Measurements from ENCODE around the gene AFG3L2. TPM values are rescaled to one million over a fixed set of nuclear protein-coding genes. Genes with fewer than 3 reads are reported as not detected.

Gene AFG3L2
- total and polyA plus RNA-seq, 2 of the 13 experiments (the other 11 are each of a cell fraction or from before 2014, with no cell fraction given) = 28.6 to 86.9 TPM

DNA sequence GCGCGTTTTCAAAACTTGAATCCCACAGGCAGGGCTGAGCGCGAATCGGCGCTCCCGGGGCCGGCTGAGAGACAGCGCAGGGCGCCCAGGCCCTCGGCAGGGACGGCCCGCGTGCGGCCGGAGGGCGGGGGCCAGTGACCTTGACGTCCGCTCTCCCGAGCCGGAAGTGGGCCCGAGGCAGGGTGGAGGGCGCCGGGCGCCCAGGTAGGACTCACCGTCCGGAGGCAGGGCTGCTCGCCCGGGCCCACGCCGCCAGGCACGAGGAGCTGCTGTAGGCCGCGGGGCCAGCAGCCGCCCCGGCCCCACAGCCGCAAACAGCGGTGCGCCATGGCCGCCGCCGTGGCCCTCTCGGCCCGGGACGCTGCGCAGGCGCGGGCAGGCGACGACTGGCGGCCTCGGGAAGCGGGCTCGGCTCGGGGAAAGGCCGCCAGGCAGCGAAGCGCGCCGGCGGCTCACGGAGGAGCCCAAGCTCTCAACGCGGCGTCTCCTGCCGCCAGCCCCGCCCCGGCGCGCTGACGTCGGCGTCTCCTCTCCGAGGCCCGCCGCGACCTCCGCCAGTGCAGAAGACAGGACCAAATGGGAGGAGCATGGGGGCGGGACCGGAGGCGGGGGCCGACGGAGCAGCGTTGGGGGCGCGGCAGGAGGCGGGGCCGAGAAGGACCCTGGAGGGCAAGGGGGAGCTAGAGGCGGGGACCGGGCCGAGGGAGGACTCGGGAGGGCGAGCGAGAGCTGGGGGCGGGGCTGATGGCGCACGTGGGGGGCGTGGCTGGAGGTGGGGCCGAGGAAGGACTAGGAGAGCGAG, at the start of gene AFG3L2 (continued):
- TF ChIP-seq ZNF891 (CRISPR knock-in tag; IDR thresholded peaks at IDR 0.05) (no peak; the same call in 1 of the 2 replicates), CENPX (CRISPR knock-in tag; IDR thresholded peaks at IDR 0.05) (no peak), PAWR (CRISPR knock-in tag; IDR thresholded peaks at IDR 0.05; ENCODE audit: borderline replicate concordance) (no peak), MYNN (CRISPR knock-in tag; IDR thresholded peaks at IDR 0.05; ENCODE audit: low read depth) (no peak), PAX8 (CRISPR knock-in tag; IDR thresholded peaks at IDR 0.05; ENCODE audit: borderline replicate concordance) (0 out of 2 replicates have a peak, but pooled peaks have one; percentile 57), RBFOX2 (IDR thresholded peaks at IDR 0.05; ENCODE audit: low read depth, low read length) (peak; percentile 97), ZNF746 (CRISPR knock-in tag; IDR thresholded peaks at IDR 0.05) (peak; percentile 64; the same call in 1 of the 2 replicates), GPBP1L1 (CRISPR knock-in tag; IDR thresholded peaks at IDR 0.05) (no peak), HDAC6 (IDR thresholded peaks at IDR 0.05; ENCODE audit: low read depth, low read length) (no peak), ZNF557 (CRISPR knock-in tag; IDR thresholded peaks at IDR 0.05) (no peak), SATB2 (CRISPR knock-in tag; IDR thresholded peaks at IDR 0.05) (no peak), ZSCAN5A (CRISPR knock-in tag; IDR thresholded peaks at IDR 0.05; ENCODE audit: borderline replicate concordance) (no peak), ZBTB1 (CRISPR knock-in tag; IDR thresholded peaks at IDR 0.05; ENCODE audit: borderline replicate concordance) (no peak), STAT5B (CRISPR knock-in tag; IDR thresholded peaks at IDR 0.05) (no peak), ZNF619 (CRISPR knock-in tag; IDR thresholded peaks at IDR 0.05) (no peak), HOMEZ (CRISPR knock-in tag; IDR thresholded peaks at IDR 0.05; ENCODE audit: low read depth) (0 out of 2 replicates have a peak, but pooled peaks have one; percentile 33), ZNF407 (CRISPR knock-in tag; IDR thresholded peaks at IDR 0.05; ENCODE audit: not compliant biosample characterization) (peak; percentile 47)

Data from HepG2 (cell line).